Measurements from ENCODE around the gene PLEKHD1.

- TF ChIP-seq CTCF (IDR thresholded peaks at IDR 0.05; ENCODE audit: low read depth, low read length, missing input control): no peak
- TF ChIP-seq TAF1 (conservative IDR thresholded peaks at IDR 0.05): no peak
- TF ChIP-seq MAX (IDR thresholded peaks at IDR 0.05): no peak
- TF ChIP-seq SP1 (IDR thresholded peaks at IDR 0.05): no peak
Measured at GRCh38 chr14:69536971-69537370, 52.4 kb downstream of the PLEKHD1 start.

All from liver (tissue), 3 donors.